Kidney tubule cell (primary cell): Measurements from ENCODE around the gene SLC39A6.
"Not testable (repeated sequence)": the region's sequence is repeated elsewhere in the genome, so short reads cannot be mapped to it uniquely, and the experiment has no call there.

Experiments used
- DNase-seq: peaks from one replicate; pipeline ENCODE4 v3.0.0-alpha.2; 2018; ENCODE audit warnings: low spot score

The SLC39A6 gene, protein sequence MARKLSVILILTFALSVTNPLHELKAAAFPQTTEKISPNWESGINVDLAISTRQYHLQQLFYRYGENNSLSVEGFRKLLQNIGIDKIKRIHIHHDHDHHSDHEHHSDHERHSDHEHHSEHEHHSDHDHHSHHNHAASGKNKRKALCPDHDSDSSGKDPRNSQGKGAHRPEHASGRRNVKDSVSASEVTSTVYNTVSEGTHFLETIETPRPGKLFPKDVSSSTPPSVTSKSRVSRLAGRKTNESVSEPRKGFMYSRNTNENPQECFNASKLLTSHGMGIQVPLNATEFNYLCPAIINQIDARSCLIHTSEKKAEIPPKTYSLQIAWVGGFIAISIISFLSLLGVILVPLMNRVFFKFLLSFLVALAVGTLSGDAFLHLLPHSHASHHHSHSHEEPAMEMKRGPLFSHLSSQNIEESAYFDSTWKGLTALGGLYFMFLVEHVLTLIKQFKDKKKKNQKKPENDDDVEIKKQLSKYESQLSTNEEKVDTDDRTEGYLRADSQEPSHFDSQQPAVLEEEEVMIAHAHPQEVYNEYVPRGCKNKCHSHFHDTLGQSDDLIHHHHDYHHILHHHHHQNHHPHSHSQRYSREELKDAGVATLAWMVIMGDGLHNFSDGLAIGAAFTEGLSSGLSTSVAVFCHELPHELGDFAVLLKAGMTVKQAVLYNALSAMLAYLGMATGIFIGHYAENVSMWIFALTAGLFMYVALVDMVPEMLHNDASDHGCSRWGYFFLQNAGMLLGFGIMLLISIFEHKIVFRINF

DNA sequence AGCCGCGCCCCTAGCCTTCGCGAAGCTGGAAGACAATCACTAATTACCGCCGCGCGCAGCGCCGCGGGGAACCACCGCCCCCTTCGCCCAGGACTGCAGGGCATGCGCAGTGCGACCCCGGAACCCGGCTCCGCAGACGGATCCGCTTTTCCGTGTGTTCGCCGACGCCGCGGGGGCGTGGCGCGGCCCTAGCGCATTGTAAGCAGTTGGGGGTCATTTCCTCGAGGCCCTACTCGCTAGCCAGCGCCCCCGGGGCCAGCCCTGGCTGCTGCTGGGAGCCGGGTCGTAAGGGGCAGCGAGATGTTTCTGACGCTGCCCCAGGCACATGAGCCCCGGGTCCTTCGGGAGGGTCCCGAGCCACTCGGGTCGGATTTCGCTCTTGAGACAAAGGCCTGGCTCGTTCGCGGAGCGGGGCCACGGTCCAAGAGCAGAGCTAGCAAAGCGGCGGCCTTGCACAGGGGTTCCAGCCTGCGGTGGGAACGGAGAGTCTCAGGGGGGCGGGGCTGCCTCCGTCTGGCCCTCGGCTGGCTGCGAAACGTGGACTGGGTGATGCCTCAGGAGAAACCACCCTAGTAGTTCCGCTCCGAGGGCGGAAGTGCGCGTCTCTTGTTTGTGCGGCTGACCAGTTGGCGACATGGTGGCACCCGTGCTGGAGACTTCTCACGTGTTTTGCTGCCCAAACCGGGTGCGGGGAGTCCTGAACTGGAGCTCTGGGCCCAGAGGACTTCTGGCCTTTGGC lies at the start of gene SLC39A6, which contains the start of gene ELP2:
Gene SLC39A6 (minus strand): TSS at position 41 of the 739 bp plus-strand sequence. CDS start 2,333 bp downstream, outside the sequence.
Gene ELP2 (plus strand): TSS at position 600 of the 739 bp plus-strand sequence. CDS start 35 bp downstream, at position 635.
- DNase-seq: peak; percentile 95

GRCh38 chr18:36177913-36178312 lies 48.8 kb upstream of the SLC39A6 start:
- DNase-seq: no peak

- DNase-seq: no peak
Measured at GRCh38 chr18:36176711-36177110, 47.6 kb upstream of the SLC39A6 start.

GRCh38 chr18:36176177-36176584 lies 47.0 kb upstream of the SLC39A6 start:
- DNase-seq: no peak

GRCh38 chr18:36175481-36175880 lies 46.3 kb upstream of the SLC39A6 start:
- no peak for DNase-seq

GRCh38 chr18:36169938-36170337 lies 40.8 kb upstream of the SLC39A6 start:
- no peak for DNase-seq

- DNase-seq: not testable (repeated sequence)
Measured at GRCh38 chr18:36168296-36168695, 39.2 kb upstream of the SLC39A6 start.

GRCh38 chr18:36167692-36168218 lies 38.6 kb upstream of the SLC39A6 start:
- DNase-seq: no peak

DNA sequence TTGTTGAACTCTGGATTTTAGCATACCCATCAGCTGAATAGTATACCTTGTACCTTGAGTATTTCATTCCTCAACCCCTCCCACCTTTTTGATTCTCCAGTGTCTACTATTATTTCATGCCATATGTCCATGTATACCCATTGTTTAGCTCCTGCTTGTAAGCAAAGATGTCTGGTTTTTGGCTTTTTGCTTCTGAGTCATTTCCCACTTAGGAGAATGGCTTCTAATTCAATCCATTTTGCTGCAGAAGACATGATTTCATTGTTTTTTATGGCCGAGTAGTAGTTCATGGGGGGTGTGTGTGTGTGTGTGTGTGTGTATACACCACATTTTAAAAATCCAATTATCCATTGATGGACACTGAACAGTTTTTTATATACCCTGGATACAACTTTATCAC lies 33.8 kb upstream of the SLC39A6 start:
- no peak for DNase-seq

GRCh38 chr18:36160959-36161371 lies 31.8 kb upstream of the SLC39A6 start:
- no peak for DNase-seq

DNA sequence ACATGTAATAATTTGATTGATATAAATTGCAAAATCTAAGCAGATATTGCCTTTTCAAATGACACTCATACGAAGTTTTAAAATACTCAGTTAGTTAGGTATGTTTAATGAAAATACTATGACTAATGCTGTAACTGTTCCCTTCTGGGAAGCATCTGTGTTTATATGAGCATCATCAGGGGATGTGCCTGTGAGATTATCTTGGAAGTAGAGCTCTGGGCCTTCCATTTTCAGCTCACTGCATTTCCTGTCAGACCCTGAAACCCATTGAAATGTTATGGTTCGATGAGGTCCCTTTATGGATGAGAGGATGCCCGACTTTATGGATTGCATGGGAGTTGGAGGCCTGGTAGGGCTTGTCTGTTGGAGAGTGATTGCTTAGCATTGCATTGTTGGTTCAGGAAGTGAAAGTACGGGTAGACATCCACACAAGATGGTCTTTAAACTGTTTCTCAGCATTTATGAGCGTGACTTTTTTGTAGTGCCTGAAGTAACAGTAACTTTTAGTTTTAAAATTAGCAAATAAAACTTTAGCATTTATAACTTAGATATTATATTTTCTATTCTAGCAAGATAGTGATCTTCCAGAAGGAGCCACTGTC lies 29.2 kb upstream of the SLC39A6 start:
- peak; percentile 73 for DNase-seq

- no peak for DNase-seq
Measured at GRCh38 chr18:36157441-36157840, 28.3 kb upstream of the SLC39A6 start.

GRCh38 chr18:36155851-36156757 lies 27.0 kb upstream of the SLC39A6 start:
- peak; percentile 69 for DNase-seq

GRCh38 chr18:36153771-36154170 lies 24.6 kb upstream of the SLC39A6 start:
- DNase-seq: no peak

- peak; percentile 98 for DNase-seq
Measured at GRCh38 chr18:36153203-36153602, 24.1 kb upstream of the SLC39A6 start.

DNA sequence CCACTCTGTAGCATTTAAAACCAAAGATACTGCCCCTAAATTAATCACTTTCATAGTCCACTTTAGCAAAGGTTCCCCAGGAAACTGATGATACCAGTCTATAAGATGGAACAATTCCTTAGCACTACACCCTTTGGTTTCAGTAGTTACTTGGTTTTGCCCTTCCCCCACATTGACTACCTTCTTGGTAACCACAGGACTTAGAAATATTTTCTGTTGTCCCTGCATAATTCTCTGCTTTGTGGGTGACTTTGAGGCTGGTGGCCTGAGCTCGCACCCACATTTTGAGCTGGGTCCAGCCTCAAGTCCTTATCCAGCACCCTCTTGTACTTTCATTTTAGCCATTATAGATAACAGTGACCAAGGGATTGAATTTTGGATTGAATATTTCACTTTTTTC lies 23.6 kb upstream of the SLC39A6 start:
- no peak for DNase-seq

DNA sequence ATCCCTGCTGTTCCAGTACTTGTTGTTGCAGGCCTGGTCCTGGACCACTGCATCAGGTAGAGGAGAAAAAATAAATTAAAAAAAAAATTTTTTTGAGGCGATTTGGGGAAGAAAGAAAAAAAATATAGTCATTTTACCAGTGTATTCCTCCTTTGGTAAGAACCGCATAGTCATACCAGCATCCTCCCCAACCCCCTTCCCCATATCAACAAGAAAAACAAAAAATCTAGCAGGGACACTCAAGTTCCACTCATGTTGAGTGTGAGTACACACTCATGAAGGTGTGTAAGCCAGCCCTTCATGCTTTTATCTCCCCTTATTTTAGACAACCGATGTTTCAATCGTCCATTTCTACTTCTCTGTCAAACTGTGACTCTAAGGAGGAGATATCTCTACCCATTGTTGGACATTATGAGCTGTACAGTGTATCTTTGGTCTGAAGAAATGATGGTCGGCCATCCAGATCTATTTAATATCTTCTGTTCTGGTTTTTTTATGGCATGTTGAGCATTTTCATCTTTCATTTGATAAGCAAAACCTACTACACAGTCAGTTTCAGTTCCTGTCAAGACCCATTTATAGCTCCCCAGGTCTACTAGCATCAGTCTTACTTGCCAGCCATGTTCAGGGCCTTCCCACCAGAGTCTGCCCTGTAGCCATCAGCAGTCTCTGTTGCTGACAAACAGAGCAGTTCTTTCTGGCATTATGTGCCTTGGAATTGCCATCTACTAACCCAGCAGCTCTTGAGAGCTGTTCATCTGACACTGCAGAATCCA lies 20.6 kb upstream of the SLC39A6 start:
- no peak for DNase-seq

DNA sequence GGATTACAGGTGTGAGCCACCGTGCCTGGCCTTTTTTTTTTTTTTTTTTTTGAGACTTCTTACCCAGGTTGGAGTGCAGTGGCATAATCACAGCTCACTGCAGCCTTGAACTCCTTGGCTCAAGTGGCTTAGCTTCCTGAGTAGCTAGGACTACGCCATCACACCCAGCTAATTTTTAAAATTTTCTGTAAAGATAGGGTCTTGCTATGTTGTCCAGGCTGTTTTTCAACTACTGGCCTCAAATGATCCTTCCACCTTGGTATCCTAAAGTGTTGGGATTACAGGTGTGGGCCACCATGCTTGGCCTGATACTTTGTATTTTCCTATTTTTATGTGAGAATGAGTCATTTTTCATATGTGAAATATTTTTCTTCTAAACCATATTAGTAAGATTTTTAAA lies 14.3 kb upstream of the SLC39A6 start:
- no peak for DNase-seq

- no peak for DNase-seq
Measured at GRCh38 chr18:36142751-36143150, 13.6 kb upstream of the SLC39A6 start.

- no peak for DNase-seq
Measured at GRCh38 chr18:36141576-36141975, 12.4 kb upstream of the SLC39A6 start.
